Lung (tissue), 12 donors: ENCODE data around the gene OMA1. TPM values are rescaled to one million over a fixed set of nuclear protein-coding genes. Genes with fewer than 3 reads are reported as not detected.

Experiments
- ATAC-seq: fragments of 200-7000 bp; cut with Tn5 transposase; one replicate; pipeline ENCODE4 v1.9.1; 2020; ENCODE audit warnings: moderate number of reproducible peaks; ENCODE audit not compliant: insufficient read depth, low FRiP score
- DNase-seq, 3 donors: peaks; one replicate each; pipeline ENCODE4 v3.0.0-alpha.2; 2013 to 2017
- H3K27ac ChIP-seq, 2 donors: one replicate each; pipeline ENCODE4 v1.5.1; 2013; ENCODE audit warnings: mild to moderate bottlenecking in 2 of 2, moderate library complexity in 2 of 2, control low read depth in 1 of 2, inconsistent platforms in 1 of 2, low read depth in 1 of 2, low read length in 1 of 2
- H3K27me3 ChIP-seq, 3 donors: one replicate each; pipeline ENCODE4 v1.5.1; 2013; ENCODE audit warnings: low read length in 2 of 3; ENCODE audit not compliant: control insufficient read depth in 3 of 3, insufficient read depth in 3 of 3
- H3K36me3 ChIP-seq, 4 donors: one replicate each; pipeline ENCODE4 v1.5.1; 2013; ENCODE audit warnings: low read length in 4 of 4, mild to moderate bottlenecking in 1 of 4, moderate library complexity in 1 of 4; ENCODE audit not compliant: control insufficient read depth in 4 of 4, insufficient read depth in 4 of 4
- H3K4me1 ChIP-seq, 5 donors: one replicate each; pipeline ENCODE4 v1.5.1; 2013; ENCODE audit warnings: low read length in 5 of 5, mild to moderate bottlenecking in 2 of 5, moderate library complexity in 1 of 5; ENCODE audit not compliant: control insufficient read depth in 5 of 5, insufficient read depth in 5 of 5
- H3K4me3 ChIP-seq: one replicate; pipeline ENCODE4 v1.5.1; 2013; ENCODE audit warnings: mild to moderate bottlenecking, control low read depth, moderate library complexity
- H3K9ac ChIP-seq, 2 donors: one replicate each; pipeline ENCODE4 v1.5.1; 2013; ENCODE audit warnings: low read length in 2 of 2, control low read depth in 1 of 2; ENCODE audit not compliant: insufficient read depth in 1 of 2
- H3K9me3 ChIP-seq, 4 donors: one replicate each; pipeline ENCODE4 v1.5.1; 2013; ENCODE audit warnings: low read length in 3 of 4, mild to moderate bottlenecking in 1 of 4, moderate library complexity in 1 of 4; ENCODE audit not compliant: control insufficient read depth in 4 of 4, insufficient read depth in 3 of 4
- WGBS, 2 donors: extraction: QIAGEN DNeasy Blood & Tissue Kit; methylation state at CpG; one replicate each; pipeline ENCODE4 v1.1.7; 2013; 5-methylcytosine and 5-hydroxymethylcytosine counted together
- polyA plus RNA-seq, 2 donors: library from polyadenylated mRNA; stranded (reverse); fragments of 200-250 nt; gene quantifications; one replicate each; pipeline ENCODE4 v1.2.1, GENCODE V29; 2013
- total RNA-seq, 2 donors: library from RNA; depleted of rRNA in 1 of 2; stranded (reverse); fragments of >200 nt in 1 of 2; gene quantifications; one replicate each; pipeline ENCODE4 v1.2.1, GENCODE V29; 2014 to 2021
- TF ChIP-seq, protein P1 (sequence below): IDR thresholded peaks from 2 replicates; pipeline ENCODE4 v1.5.1; 2012; ENCODE audit warnings: mild to moderate bottlenecking; ENCODE audit errors: control extremely low read depth, extremely low read depth
- donor health status: control.
- donor health status: control.
- donor health status: Bipolar disorder and iron deficiency.
- donor health status: healthy.
- donor health status: DM: yes; HTN: yes; CAD: no.

OMA1 gene
- total and polyA plus RNA-seq, 4 donors: 13.2 to 52.1 (median 23.3) TPM

DNA sequence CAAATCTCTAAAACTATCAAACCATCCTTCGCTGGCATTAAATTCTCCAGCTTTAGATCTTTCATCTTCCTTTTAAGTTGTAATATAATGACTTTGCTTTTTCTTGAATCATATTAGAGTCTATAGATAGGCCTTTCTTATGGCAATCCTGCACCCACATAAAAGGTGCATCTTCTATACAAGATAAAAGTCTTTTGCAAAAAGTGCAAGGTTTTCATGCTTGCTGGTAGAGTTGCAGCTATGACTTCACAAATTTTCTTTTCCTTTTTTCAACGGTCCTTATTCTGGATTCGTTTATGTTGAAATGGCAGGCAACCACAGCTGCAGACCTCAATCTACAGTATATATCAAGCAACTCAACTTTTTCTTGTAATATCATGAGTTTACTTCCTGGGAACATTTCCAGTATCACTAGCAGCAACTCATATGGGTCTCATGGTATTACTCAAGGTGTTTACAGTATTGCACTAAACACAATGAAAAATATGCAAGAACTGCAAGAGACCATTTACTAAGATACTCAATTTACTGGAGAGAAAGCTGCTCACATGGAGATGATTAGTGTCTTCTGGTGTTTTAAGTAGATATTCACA, 22.1 kb downstream of the OMA1 start:
- TF ChIP-seq, protein P1, sequence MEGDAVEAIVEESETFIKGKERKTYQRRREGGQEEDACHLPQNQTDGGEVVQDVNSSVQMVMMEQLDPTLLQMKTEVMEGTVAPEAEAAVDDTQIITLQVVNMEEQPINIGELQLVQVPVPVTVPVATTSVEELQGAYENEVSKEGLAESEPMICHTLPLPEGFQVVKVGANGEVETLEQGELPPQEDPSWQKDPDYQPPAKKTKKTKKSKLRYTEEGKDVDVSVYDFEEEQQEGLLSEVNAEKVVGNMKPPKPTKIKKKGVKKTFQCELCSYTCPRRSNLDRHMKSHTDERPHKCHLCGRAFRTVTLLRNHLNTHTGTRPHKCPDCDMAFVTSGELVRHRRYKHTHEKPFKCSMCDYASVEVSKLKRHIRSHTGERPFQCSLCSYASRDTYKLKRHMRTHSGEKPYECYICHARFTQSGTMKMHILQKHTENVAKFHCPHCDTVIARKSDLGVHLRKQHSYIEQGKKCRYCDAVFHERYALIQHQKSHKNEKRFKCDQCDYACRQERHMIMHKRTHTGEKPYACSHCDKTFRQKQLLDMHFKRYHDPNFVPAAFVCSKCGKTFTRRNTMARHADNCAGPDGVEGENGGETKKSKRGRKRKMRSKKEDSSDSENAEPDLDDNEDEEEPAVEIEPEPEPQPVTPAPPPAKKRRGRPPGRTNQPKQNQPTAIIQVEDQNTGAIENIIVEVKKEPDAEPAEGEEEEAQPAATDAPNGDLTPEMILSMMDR: no peak
- ATAC-seq (no peak), DNase-seq (peak in 1 of 3 donors; percentile 16)
- Histone ChIP-seq H3K27me3 (no peaks in the 10 kb centered on the region), H3K27ac (no peak overlapping the region), H3K9me3 (no peaks in the 10 kb centered on the region), H3K36me3 (peaks cover 0 to 5% (median 3%) of the 10 kb centered on the region in 4 donors), H3K9ac (no peak overlapping the region), H3K4me3 (no peak overlapping the region), H3K4me1 (peaks cover 0 to 3% (median 0%) of the 10 kb centered on the region in 5 donors)
- 41 to 57% methylated on average over 3 of the region's 3 CpGs for WGBS, 2 donors

DNA sequence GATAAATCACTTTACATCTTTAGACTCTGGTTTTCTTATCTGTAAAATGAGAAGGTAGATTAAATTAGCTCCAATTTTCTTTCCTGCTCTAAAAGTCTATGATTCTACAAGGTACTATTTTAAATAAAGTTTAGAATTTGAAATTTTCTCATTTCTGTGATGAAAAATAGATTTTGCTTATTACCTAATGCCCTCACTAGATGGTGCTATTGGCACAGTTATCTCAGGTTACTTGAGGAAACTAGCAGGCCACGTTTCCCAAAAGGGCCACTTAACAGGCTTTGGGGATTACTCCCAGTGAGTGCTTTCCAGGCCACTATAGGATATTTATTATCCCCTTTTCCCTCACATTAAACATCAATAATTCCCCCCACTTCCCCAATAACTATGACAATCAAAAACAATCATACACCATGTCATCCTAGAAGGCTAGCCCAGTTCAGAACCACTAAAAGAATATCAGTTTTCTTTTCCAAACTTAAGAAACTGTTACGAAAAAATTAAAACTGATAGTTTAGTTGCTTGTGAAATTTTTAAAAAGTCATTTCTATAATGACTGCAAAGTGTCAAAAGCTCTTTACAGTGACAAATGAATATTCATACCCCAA, 30.6 kb downstream of the OMA1 start:
- Histone ChIP-seq H3K36me3 (peaks cover 2 to 9% (median 6%) of the 10 kb centered on the region in 4 donors), H3K9me3 (peaks cover 0 to 3% (median 1%) of the 10 kb centered on the region in 4 donors), H3K27ac (no peak overlapping the region), H3K4me3 (no peak overlapping the region), H3K27me3 (no peaks in the 10 kb centered on the region), H3K9ac (no peak overlapping the region), H3K4me1 (no peaks in the 10 kb centered on the region)
- TF ChIP-seq, protein P1: peak; percentile 60
- 23 to 47% methylated on average over 2 of the region's 2 CpGs for WGBS, 2 donors
- no peak for ATAC-seq
- DNase-seq: peak; percentile 30 to 88 (median 81)

DNA sequence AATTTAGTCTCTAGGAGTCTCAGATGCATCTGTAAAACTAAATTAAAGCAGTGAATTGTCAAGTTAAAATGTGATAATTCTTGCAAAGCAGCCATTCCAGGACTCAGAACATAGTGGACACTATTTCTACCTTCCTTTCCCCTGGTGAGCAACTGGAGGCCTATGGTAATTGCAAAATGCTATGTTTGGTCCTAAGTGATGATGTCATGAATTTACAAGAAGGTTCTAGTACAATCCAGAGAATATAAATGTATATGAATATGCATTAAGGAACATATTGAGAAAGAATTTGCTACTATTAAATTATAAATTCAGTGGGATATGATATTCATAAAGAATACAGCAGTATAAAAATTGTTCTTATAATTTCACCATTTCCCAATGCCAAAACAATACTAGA, 32.6 kb downstream of the OMA1 start:
- peaks cover 0 to 3% (median 1%) of the 10 kb centered on the region in 4 donors for H3K9me3 ChIP-seq
- H3K4me3 ChIP-seq: no peak overlapping the region
- no peaks in the 10 kb centered on the region for H3K4me1 ChIP-seq
- no peak overlapping the region for H3K27ac ChIP-seq
- H3K36me3 ChIP-seq: peaks cover 0 to 9% (median 6%) of the 10 kb centered on the region in 4 donors
- ATAC-seq (no peak), DNase-seq (no peak)
- no peaks in the 10 kb centered on the region for H3K27me3 ChIP-seq
- TF ChIP-seq, protein P1: no peak
- H3K9ac ChIP-seq: no peak overlapping the region
